ENCODE measurements around the gene VWA5B2. TPM values are rescaled to one million over a fixed set of nuclear protein-coding genes. Genes with fewer than 3 reads are reported as not detected.
A peak's percentile ranks its signal among the peaks of the same experiment; 100 is the strongest.

The VWA5B2 gene
- total and polyA plus RNA-seq, 2 of the 13 experiments (the other 11 are each of a cell fraction or from before 2014, with no cell fraction given): 0.03 to 0.04 TPM

- TF ChIP-seq ZNF383 (CRISPR knock-in tag; IDR thresholded peaks at IDR 0.05; ENCODE audit: borderline replicate concordance) (peak; percentile 96; the same call in 1 of the 2 replicates), PRDM15 (CRISPR knock-in tag; IDR thresholded peaks at IDR 0.05) (peak; percentile 38; the same call in 1 of the 2 replicates), ZNF512 (CRISPR knock-in tag; IDR thresholded peaks at IDR 0.05) (peak; percentile 64; the same call in 1 of the 2 replicates), TRIM22 (IDR thresholded peaks at IDR 0.05) (no peak), ZNF547 (CRISPR knock-in tag; IDR thresholded peaks at IDR 0.05) (peak; percentile 76; the same call in 1 of the 2 replicates), PAF1 (CRISPR knock-in tag; IDR thresholded peaks at IDR 0.05) (peak; percentile 76; the same call in 1 of the 2 replicates), ZXDC (CRISPR knock-in tag; IDR thresholded peaks at IDR 0.05) (no peak; the same call in 1 of the 2 replicates), ETV6 (CRISPR knock-in tag; conservative IDR thresholded peaks at IDR 0.05) (no peak), MAF1 (CRISPR knock-in tag; IDR thresholded peaks at IDR 0.05; ENCODE audit: borderline replicate concordance) (peak; percentile 68; the same call in 1 of the 2 replicates), MEIS2 (CRISPR knock-in tag; IDR thresholded peaks at IDR 0.05) (peak; percentile 91), SP1 (IDR thresholded peaks at IDR 0.05) (no peak), SP1 (CRISPR knock-in tag; IDR thresholded peaks at IDR 0.05) (peak; percentile 33; the same call in 1 of the 2 replicates), ZNF768 (CRISPR knock-in tag; IDR thresholded peaks at IDR 0.05) (peak; percentile 78; the same call in 1 of the 2 replicates)
Observed at GRCh38 chr3:184241447-184242296, 12.3 kb downstream of the VWA5B2 start (continued).

All from HepG2 (cell line).